NCI-H2107 (cell line): ENCODE data around the gene ZNF385B.

Experiments
- DNase-seq: peaks from one replicate; lab custom pipeline; 2025; lab: John Stamatoyannopoulos, UW

The ZNF385B gene

GRCh38 chr2:179856205-179856604 lies 5.2 kb downstream of the ZNF385B start:
- no peak for DNase-seq

DNA sequence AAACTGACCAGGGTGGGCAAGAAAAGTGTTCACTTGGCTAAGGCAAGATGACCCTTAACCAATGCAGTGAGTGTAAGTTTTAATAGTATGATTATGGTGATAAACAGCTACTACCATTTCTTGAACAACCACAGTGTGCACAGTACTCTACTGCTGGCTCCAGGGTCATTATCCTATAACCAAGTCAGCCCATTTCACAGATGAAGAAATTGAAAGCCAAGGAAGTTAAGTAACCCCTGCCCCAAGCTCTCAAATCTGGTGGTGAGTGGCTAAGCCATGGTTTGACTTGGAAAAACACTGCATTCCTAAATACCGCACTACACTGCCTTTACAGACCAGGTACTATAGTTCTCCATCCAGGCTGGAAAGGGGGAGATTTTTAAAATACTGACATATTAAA lies 5.7 kb downstream of the ZNF385B start:
- no peak for DNase-seq

GRCh38 chr2:179854891-179855290 lies 6.5 kb downstream of the ZNF385B start:
- DNase-seq = no peak

DNA sequence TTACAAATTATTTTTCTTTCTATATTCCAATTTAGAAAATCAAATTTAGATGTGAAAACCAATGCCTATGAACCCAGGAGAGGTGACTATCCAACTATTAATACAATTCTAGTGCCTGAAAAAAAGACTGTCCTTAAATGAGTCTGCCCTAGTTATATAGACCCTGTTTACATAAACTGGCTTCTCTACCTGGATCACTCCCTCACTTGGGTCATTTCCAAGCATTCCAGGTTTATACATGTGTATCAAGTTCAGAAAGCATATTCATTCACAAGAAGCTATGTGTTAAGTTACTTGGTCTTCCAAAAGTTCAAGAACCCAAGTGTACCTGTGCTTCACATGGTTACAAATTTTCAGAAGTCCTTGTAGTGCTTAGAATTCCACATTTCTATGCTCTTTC lies 8.3 kb downstream of the ZNF385B start:
- DNase-seq = no peak

DNA sequence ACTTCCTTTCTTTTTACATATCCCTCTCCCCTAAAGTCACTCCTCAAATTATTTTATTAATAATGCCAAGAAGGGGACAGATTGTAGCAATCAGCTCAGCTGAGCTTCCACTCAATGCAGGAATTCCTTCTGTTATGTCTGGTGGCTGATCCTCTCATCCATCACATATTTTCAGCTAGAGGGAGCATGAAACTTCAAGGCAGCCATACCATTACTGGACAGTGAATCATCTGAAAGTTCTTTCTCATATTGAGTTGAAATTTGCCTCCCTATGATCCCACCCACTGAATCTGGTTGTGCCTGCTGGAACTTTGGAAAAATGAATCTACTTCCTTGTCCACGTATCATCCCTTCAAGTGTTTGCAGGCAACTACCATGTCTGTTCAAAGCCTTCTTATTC lies 11.2 kb downstream of the ZNF385B start:
- no peak for DNase-seq

- no peak for DNase-seq
Measured at GRCh38 chr2:179849719-179850118, 11.7 kb downstream of the ZNF385B start.

DNA sequence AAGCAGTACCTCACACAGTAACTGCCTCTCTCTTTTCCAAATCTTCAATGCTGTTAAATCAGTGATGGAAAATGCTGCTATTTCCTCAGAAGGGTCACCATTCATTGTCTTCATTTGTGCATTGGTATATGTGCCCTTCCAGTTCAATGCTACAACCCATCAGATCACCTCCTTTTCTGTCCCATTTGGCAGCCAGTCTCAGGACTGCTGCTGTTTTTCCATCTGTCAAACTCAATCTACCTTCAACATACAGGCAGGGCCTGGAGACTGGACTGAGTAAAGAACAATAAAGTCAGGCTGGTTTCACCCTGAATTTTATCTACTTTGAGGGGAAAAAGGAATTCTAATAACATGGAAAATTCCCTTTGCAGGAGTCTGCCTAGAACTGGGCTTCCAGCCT lies 17.9 kb downstream of the ZNF385B start:
- no peak for DNase-seq

GRCh38 chr2:179842498-179843153 lies 18.8 kb downstream of the ZNF385B start:
- DNase-seq = no peak

GRCh38 chr2:179840840-179841239 lies 20.6 kb downstream of the ZNF385B start:
- no peak for DNase-seq

DNA sequence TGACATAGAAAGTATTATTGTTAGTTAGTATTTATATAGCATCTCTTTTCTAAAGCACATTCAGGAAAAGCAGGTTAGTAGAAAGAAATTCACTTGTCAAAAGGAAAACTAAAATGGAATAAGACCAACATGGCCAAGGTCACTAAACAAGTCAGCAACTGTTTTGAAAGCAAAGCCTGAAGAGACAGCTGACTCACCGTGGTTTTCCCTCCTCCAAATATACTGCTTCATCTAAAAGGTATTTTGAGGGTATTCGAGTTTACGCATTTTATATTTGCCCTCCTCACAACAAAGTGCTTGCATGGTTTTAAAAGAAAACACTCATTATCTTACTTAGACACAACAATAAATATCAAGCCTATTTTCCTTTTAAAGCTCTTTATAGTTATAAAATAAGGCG lies 24.0 kb downstream of the ZNF385B start:
- no peak for DNase-seq

- DNase-seq = no peak
Measured at GRCh38 chr2:179830043-179830787, 31.2 kb downstream of the ZNF385B start.

DNA sequence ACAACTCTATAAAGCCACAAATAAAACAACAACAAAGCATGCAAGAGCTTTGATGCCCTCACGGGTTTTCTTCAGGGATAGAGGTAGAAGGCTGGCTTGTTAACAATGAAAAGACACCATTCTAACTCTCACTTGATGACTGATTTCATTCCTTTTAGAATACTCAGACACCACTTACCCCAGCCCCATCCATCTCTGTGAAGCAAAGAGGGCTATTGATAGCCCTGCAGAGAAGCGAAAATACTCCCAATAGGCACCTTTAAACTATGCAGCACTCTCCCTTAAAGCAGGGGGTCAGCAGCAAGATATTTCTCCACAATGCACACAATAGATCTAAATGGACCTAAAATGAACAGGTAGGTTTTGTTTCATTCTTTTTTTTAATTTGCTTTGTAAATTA lies 35.1 kb downstream of the ZNF385B start:
- DNase-seq = no peak

DNA sequence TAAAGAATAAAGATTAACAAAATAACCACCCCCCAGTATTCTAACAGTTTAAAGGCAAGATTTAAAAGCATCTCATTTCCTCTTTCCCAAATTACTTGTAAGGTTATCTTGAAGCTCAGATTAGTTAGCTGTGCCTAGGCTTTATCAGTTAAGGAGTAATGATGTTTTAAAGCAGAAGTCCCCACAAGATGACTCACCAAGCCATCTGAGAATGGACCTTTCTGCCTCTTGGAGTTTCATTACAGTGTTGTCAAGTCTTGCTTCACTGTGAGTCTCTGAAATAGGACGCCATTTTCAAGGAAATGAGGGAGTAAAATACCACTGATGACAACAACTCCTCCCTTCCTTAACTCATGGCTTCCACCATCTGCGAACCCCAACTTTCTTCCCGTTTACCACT lies 35.9 kb downstream of the ZNF385B start:
- no peak for DNase-seq

GRCh38 chr2:179824961-179825360 lies 36.5 kb downstream of the ZNF385B start:
- no peak for DNase-seq

- no peak for DNase-seq
Measured at GRCh38 chr2:179822540-179822939, 38.9 kb downstream of the ZNF385B start.

GRCh38 chr2:179818546-179818945 lies 42.9 kb downstream of the ZNF385B start:
- no peak for DNase-seq

GRCh38 chr2:179817181-179817841 lies 44.1 kb downstream of the ZNF385B start:
- DNase-seq = no peak

DNA sequence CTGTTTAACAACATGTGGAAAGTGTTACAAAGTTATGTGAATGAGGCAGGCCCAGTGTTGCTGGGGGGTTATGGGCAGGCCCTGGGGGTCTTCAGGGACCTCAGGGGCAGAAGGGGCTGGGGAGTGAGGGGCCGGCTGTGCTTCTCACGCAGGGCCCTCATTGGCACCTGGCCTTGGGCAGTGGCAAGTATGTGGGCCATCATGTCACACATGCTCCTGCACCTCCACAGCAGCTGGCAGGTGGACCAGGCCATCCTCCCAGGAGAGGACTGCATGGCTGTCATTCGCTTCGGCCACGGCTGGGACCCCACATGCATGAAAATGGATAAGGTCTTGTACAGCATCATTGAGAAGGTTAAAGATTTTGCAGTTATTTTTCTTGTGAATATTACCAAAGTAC lies 47.4 kb downstream of the ZNF385B start:
- DNase-seq = no peak

GRCh38 chr2:179812501-179812900 lies 48.9 kb downstream of the ZNF385B start:
- DNase-seq = no peak

GRCh38 chr2:179811042-179811441 lies 50.4 kb downstream of the ZNF385B start:
- no peak for DNase-seq

GRCh38 chr2:179809606-179810005 lies 51.8 kb downstream of the ZNF385B start:
- no peak for DNase-seq

DNA sequence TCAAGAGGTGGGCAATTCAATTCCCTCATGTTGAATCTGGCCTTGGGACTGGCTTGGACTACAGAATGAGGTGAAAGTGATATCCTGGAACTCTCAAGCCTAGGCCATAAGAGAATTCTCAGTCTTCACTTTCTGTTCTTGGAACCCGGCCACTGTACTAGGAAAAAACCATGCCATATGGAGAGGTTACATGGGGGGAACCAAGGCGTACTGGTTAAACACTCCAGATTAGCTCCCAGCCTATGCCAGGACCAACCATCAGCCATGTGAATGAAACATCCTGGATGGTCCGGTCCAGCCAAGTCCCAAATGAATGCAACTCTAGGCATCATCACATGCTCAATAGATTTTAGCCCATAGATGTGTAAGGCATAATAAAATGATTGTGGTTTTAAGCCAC lies 56.4 kb downstream of the ZNF385B start:
- no peak for DNase-seq

GRCh38 chr2:179804206-179804605 lies 57.2 kb downstream of the ZNF385B start:
- DNase-seq = no peak
